Measurements from ENCODE around the gene GRID1.

The GRID1 gene

DNA sequence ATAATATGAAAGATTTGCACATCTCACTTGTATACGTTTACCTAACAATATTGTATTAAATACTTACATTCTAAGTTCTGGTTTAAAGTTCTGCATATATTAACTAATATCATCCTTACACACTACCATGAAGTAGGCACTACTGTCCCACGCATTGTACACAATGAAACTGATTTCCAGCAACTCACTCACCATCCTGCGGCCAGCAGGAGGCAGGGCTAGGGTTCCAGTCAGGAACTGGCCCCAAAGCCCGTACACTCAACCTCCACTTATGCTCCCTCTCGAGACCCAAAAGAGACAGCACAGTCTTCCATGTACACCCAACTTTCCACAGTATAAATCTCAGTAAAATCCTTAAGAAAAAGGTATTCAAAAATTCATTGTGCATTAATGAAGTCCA lies 41.4 kb downstream of the GRID1 start:
- H3K36me3 ChIP-seq (ENCODE audit: low read depth): no peaks in the 10 kb centered on the region
- H3K27me3 ChIP-seq (ENCODE audit: insufficient read depth, poor library complexity, severe bottlenecking): peaks cover 3% of the 10 kb centered on the region
- no peak for ATAC-seq (ENCODE audit: low read depth)
- H3K9me3 ChIP-seq (ENCODE audit: severe bottlenecking): no peaks in the 10 kb centered on the region
- H3K4me1 ChIP-seq (ENCODE audit: insufficient read depth, poor library complexity, severe bottlenecking): no peaks in the 10 kb centered on the region
- TF ChIP-seq, protein P1, sequence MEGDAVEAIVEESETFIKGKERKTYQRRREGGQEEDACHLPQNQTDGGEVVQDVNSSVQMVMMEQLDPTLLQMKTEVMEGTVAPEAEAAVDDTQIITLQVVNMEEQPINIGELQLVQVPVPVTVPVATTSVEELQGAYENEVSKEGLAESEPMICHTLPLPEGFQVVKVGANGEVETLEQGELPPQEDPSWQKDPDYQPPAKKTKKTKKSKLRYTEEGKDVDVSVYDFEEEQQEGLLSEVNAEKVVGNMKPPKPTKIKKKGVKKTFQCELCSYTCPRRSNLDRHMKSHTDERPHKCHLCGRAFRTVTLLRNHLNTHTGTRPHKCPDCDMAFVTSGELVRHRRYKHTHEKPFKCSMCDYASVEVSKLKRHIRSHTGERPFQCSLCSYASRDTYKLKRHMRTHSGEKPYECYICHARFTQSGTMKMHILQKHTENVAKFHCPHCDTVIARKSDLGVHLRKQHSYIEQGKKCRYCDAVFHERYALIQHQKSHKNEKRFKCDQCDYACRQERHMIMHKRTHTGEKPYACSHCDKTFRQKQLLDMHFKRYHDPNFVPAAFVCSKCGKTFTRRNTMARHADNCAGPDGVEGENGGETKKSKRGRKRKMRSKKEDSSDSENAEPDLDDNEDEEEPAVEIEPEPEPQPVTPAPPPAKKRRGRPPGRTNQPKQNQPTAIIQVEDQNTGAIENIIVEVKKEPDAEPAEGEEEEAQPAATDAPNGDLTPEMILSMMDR (IDR thresholded peaks at IDR 0.05; ENCODE audit: poor library complexity, severe bottlenecking): no peak
- no peak for DNase-seq (ENCODE audit: low spot score)
- H3K4me3 ChIP-seq (ENCODE audit: severe bottlenecking): no peak overlapping the region
- H3K27ac ChIP-seq (ENCODE audit: poor library complexity, severe bottlenecking): no peak overlapping the region

DNA sequence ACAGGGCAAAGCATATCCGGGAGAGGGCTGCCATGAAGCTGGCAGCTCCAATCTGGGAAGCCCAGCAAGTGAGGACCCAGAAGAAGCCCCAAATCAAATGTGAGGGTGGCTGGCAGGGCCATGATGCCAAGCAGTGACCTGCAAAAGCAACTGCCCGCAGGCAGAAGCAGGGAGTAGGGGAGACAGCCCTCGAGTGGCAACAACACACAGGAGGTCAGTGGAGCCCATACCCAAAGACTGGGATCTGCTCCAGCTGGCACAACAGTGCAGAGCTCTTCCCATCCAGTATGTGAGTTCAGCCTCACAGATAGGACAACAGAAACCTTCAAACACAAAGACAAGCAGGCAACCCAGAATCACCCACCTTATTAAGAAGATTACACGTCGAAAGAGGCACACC lies 45.0 kb downstream of the GRID1 start:
- H3K27ac ChIP-seq (ENCODE audit: poor library complexity, severe bottlenecking): no peak overlapping the region
- no peaks in the 10 kb centered on the region for H3K36me3 ChIP-seq (ENCODE audit: low read depth)
- TF ChIP-seq, protein P1 (IDR thresholded peaks at IDR 0.05; ENCODE audit: poor library complexity, severe bottlenecking): no peak
- H3K27me3 ChIP-seq (ENCODE audit: insufficient read depth, poor library complexity, severe bottlenecking): peaks cover 3% of the 10 kb centered on the region
- peak; percentile 13 for DNase-seq (ENCODE audit: low spot score)
- ATAC-seq (ENCODE audit: low read depth): no peak
- no peaks in the 10 kb centered on the region for H3K4me1 ChIP-seq (ENCODE audit: insufficient read depth, poor library complexity, severe bottlenecking)
- H3K9me3 ChIP-seq (ENCODE audit: severe bottlenecking): no peaks in the 10 kb centered on the region
- no peak overlapping the region for H3K4me3 ChIP-seq (ENCODE audit: severe bottlenecking)

DNA sequence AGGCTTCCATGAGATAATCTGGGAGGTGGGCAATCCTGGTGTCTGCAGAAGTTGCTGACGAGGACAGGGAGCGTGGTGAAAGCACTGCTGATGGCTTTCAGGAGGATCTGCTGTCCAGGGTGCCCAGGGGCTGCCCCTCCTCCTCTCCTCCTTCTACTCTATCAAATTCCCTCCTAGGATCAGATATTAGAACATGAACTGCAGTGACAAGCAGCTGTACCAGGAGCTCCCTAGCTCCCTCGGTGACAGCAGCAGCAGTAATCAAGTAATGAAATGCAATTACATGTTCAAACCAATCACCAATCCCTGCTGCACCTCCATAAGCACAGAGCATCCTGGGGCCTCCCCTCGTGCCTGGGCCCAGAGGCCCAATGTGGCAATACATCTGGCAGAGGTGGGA lies 46.9 kb downstream of the GRID1 start:
- no peaks in the 10 kb centered on the region for H3K27me3 ChIP-seq (ENCODE audit: insufficient read depth, poor library complexity, severe bottlenecking)
- TF ChIP-seq, protein P1 (IDR thresholded peaks at IDR 0.05; ENCODE audit: poor library complexity, severe bottlenecking): no peak
- H3K27ac ChIP-seq (ENCODE audit: poor library complexity, severe bottlenecking): no peak overlapping the region
- no peaks in the 10 kb centered on the region for H3K4me1 ChIP-seq (ENCODE audit: insufficient read depth, poor library complexity, severe bottlenecking)
- DNase-seq (ENCODE audit: low spot score): peak; percentile 16
- no peaks in the 10 kb centered on the region for H3K9me3 ChIP-seq (ENCODE audit: severe bottlenecking)
- H3K4me3 ChIP-seq (ENCODE audit: severe bottlenecking): no peak overlapping the region
- no peaks in the 10 kb centered on the region for H3K36me3 ChIP-seq (ENCODE audit: low read depth)
- no peak for ATAC-seq (ENCODE audit: low read depth)

DNA sequence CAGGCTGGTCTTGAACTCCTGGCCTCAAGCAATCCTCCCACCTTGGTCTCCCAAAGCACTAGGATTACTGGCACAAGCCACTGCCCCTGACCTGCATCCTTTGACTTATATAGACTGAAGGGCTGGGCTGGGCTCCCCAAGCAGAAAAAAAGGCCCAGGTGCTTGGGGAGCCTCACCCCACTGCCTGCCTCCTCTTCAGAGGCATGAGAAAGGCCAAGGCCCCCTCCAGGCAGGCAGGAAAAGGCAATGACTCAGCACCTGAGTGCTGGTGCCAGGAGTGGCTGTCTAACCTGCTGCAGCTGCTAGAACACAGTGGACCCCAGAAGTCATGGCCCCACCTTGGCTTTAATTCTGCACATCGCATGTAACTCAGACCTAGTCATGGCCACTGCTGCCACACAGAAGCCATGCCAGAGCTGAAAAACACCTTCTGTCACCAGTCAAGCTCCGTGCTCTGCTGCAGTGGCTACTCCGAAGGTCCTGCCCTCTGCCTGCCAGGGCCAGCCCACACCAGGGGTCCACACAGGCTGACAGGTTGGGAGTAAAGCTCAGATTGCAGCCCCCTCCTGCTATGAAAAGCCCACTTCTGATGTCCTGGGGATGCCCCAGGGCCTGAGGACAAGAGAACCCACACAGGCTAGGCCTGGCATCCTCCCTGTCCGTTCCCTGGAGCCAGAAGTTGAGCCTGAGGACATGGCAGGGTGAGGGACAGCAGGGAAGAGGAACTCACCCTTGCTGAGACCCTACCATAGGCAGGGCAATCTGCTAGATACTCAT lies 48.5 kb downstream of the GRID1 start:
- H3K9me3 ChIP-seq (ENCODE audit: severe bottlenecking): no peaks in the 10 kb centered on the region
- ATAC-seq (ENCODE audit: low read depth) (peak; percentile 64), DNase-seq (ENCODE audit: low spot score) (peak; percentile 30)
- no peaks in the 10 kb centered on the region for H3K27me3 ChIP-seq (ENCODE audit: insufficient read depth, poor library complexity, severe bottlenecking)
- no peak overlapping the region for H3K4me3 ChIP-seq (ENCODE audit: severe bottlenecking)
- TF ChIP-seq, protein P1 (IDR thresholded peaks at IDR 0.05; ENCODE audit: poor library complexity, severe bottlenecking): no peak
- H3K36me3 ChIP-seq (ENCODE audit: low read depth): no peaks in the 10 kb centered on the region
- H3K27ac ChIP-seq (ENCODE audit: poor library complexity, severe bottlenecking): no peak overlapping the region
- no peaks in the 10 kb centered on the region for H3K4me1 ChIP-seq (ENCODE audit: insufficient read depth, poor library complexity, severe bottlenecking)

DNA sequence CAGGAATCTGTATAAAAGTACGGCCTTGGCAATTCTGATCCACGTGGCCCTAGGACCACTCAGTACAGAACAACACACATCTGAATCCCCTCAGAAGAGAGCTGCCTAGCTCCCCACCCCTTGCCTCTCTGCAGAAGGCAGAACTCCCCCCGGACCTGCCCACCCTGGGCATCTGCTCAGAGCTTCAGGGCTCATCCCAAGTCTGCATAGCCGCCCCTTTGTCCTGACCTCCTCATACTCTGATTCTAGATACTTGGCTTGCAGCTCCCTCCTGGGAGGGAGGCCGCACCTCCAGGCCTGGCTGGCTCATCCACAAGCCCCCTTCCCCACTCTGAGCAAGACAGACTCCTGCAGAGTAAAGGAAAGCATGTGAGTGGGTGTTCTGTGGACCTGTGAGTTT lies 49.6 kb downstream of the GRID1 start:
- H3K9me3 ChIP-seq (ENCODE audit: severe bottlenecking): no peaks in the 10 kb centered on the region
- ATAC-seq (ENCODE audit: low read depth): no peak
- H3K4me3 ChIP-seq (ENCODE audit: severe bottlenecking): no peak overlapping the region
- peak; percentile 35 for DNase-seq (ENCODE audit: low spot score)
- no peak overlapping the region for H3K27ac ChIP-seq (ENCODE audit: poor library complexity, severe bottlenecking)
- TF ChIP-seq, protein P1 (IDR thresholded peaks at IDR 0.05; ENCODE audit: poor library complexity, severe bottlenecking): no peak
- H3K4me1 ChIP-seq (ENCODE audit: insufficient read depth, poor library complexity, severe bottlenecking): no peaks in the 10 kb centered on the region
- no peaks in the 10 kb centered on the region for H3K36me3 ChIP-seq (ENCODE audit: low read depth)
- H3K27me3 ChIP-seq (ENCODE audit: insufficient read depth, poor library complexity, severe bottlenecking): no peaks in the 10 kb centered on the region
